Endothelial cell of umbilical vein (primary cell): ENCODE measurements around the gene PZP. TPM values are rescaled to one million over a fixed set of nuclear protein-coding genes. Genes with fewer than 3 reads are reported as not detected.

Source experiments
- BruUV-seq: library from RNA; stranded (reverse); fragments of 400-500 nt; replicated peaks from 2 replicates; lab custom pipeline; 2021; lab: Mats Ljungman, UMichigan
- CTCF ChIA-PET: fragments of 300-600, 350-600 bp; sonication (Branson Sonifier 250); formaldehyde crosslinking; loops from one replicate; lab custom pipeline; 2021; ENCODE audit warnings: antibody characterized with exemption, inconsistent platforms; lab: Charles Lee
- POLR2A ChIA-PET: fragments of 300-600, 350-600 bp; sonication (Branson Sonifier 250); formaldehyde crosslinking; loops from one replicate; lab custom pipeline; 2021; ENCODE audit warnings: antibody characterized with exemption, inconsistent platforms; lab: Charles Lee
- DNase-seq: peaks from one replicate; pipeline ENCODE4 v3.0.0-alpha.2; 2011; ENCODE audit warnings: low read depth, low spot score
- FAIRE-seq: peaks from 2 replicates; lab custom pipeline; 2011; peaks lifted over from hg19 to GRCh38; lab: Jason Lieb, UNC
- H2AFZ ChIP-seq: 2 replicates; pipeline ENCODE4 v1.6.0; 2012; ENCODE audit warnings: low read depth, low read length, control low read depth, inconsistent platforms
- H3K27ac ChIP-seq: 2 replicates; pipeline ENCODE4 v1.5.1; 2011; ENCODE audit warnings: low read depth, mild to moderate bottlenecking, control low read depth, low read length, moderate library complexity; ENCODE audit not compliant: insufficient read depth
- H3K27me3 ChIP-seq, 2 experiments: 2 replicates each; pipeline versions ENCODE4 v1.6.0 to v1.6.1; 2011; ENCODE audit warnings: low read length in 2 of 2, mixed read lengths in 1 of 2; ENCODE audit not compliant: control insufficient read depth in 2 of 2, insufficient read depth in 2 of 2
- H3K36me3 ChIP-seq, 2 experiments: 2 replicates in 1 of 2; 3 replicates in 1 of 2; pipeline ENCODE4 v1.5.1; 2011; ENCODE audit warnings: low read length in 2 of 2, mild to moderate bottlenecking in 1 of 2, moderate library complexity in 1 of 2; ENCODE audit not compliant: control insufficient read depth in 2 of 2, insufficient read depth in 2 of 2; ENCODE audit errors: extremely low read depth in 1 of 2
- H3K4me1 ChIP-seq: 3 replicates; pipeline ENCODE4 v1.5.1; 2011; ENCODE audit warnings: mild to moderate bottlenecking, low read length; ENCODE audit not compliant: control insufficient read depth, insufficient read depth; ENCODE audit errors: extremely low read depth
- H3K4me2 ChIP-seq: 2 replicates; pipeline ENCODE4 v1.6.1; 2011; ENCODE audit warnings: low read length, control low read depth, mixed read lengths; ENCODE audit not compliant: insufficient read depth
- H3K4me3 ChIP-seq, 3 experiments: fragments of 200-600 bp in 1 of 3; sonication (generic), shearing (Covaris generic) in 1 of 3; replicated peaks in 1 of 3; 2 replicates each; pipeline ENCODE4 v1.5.1; 2011 to 2016; ENCODE audit warnings: control low read depth in 3 of 3, low read length in 3 of 3, mild to moderate bottlenecking in 2 of 3, inconsistent platforms in 1 of 3, low read depth in 1 of 3, moderate library complexity in 1 of 3; ENCODE audit not compliant: insufficient read depth in 1 of 3
- H3K79me2 ChIP-seq: 2 replicates; pipeline ENCODE4 v1.6.0; 2012; ENCODE audit warnings: low read length, inconsistent platforms; ENCODE audit not compliant: control insufficient read depth, insufficient read depth
- H3K9ac ChIP-seq: replicated peaks from 2 replicates; pipeline ENCODE3; 2011; ENCODE audit warnings: low read length, control low read depth; ENCODE audit not compliant: insufficient read depth; ENCODE audit errors: extremely low read depth
- H3K9me1 ChIP-seq: replicated peaks from 3 replicates; pipeline ENCODE4 v1.6.0; 2011; ENCODE audit warnings: mild to moderate bottlenecking, low read length; ENCODE audit not compliant: control insufficient read depth, insufficient read depth; ENCODE audit errors: extremely low read depth
- H3K9me3 ChIP-seq: replicated peaks from 2 replicates; pipeline ENCODE4 v1.5.1; 2012; ENCODE audit warnings: low read length, inconsistent platforms; ENCODE audit not compliant: control insufficient read depth, insufficient read depth
- H4K20me1 ChIP-seq: replicated peaks from 2 replicates; pipeline ENCODE3; 2011; ENCODE audit warnings: mild to moderate bottlenecking, low read length; ENCODE audit not compliant: control insufficient read depth, insufficient read depth; ENCODE audit errors: extremely low read depth
- CTCF ChIP-seq, 2 donors: IDR thresholded peaks; 1 replicate in 1 of 2; 2 replicates in 1 of 2; pipeline ENCODE4 v1.5.1; 2011; ENCODE audit warnings: low read length in 2 of 2, mild to moderate bottlenecking in 2 of 2, moderate library complexity in 2 of 2, control low read depth in 1 of 2, inconsistent platforms in 1 of 2, low read depth in 1 of 2; ENCODE audit not compliant: insufficient read depth in 1 of 2; ENCODE audit errors: extremely low read depth in 1 of 2
- EZH2 ChIP-seq: IDR thresholded peaks from 2 replicates; pipeline ENCODE4 v1.6.1; 2012; ENCODE audit warnings: borderline replicate concordance, low read depth, mild to moderate bottlenecking, moderate library complexity, low read length, inconsistent platforms; ENCODE audit not compliant: severe bottlenecking
- FOS ChIP-seq: IDR thresholded peaks from 2 replicates; pipeline ENCODE4 v1.6.1; 2011; ENCODE audit warnings: mild to moderate bottlenecking, low read length, moderate library complexity, borderline replicate concordance; ENCODE audit not compliant: insufficient read depth
- GATA2 ChIP-seq: IDR thresholded peaks from 2 replicates; pipeline ENCODE4 v1.7.0; 2011; ENCODE audit warnings: low read depth, mild to moderate bottlenecking, moderate library complexity, mixed read lengths, low read length; ENCODE audit not compliant: insufficient read length, insufficient read depth
- JUN ChIP-seq: IDR thresholded peaks from 2 replicates; pipeline ENCODE4 v1.6.1; 2011; ENCODE audit warnings: borderline replicate concordance, low read depth; ENCODE audit not compliant: insufficient read length, insufficient read depth
- MAX ChIP-seq: IDR thresholded peaks from 2 replicates; pipeline ENCODE4 v1.6.1; 2011; ENCODE audit not compliant: insufficient read depth, insufficient read length
- MYC ChIP-seq: IDR thresholded peaks from one replicate; pipeline ENCODE4 v1.6.1; 2011; ENCODE audit warnings: mild to moderate bottlenecking, low read depth, low read length
- POLR2A ChIP-seq: IDR thresholded peaks from 2 replicates; pipeline ENCODE4 v1.6.1; 2012; ENCODE audit warnings: low read depth, mild to moderate bottlenecking, control low read depth, low read length
- POLR2AphosphoS5 ChIP-seq: IDR thresholded peaks from 2 replicates; pipeline ENCODE4 v1.6.1; 2012; ENCODE audit warnings: low read depth, mild to moderate bottlenecking, control low read depth, low read length, moderate library complexity; ENCODE audit not compliant: insufficient read depth
- dilution Hi-C: fragments of 300-500 bp; cut with MboI; formaldehyde crosslinking; loops from one replicate; pipeline ENCODE4 v1.15.0; 2019; ENCODE audit warnings: low sequenced_read_pairs; ENCODE audit not compliant: extremely low pct_ligation_motif_present
- intact Hi-C: fragments of 100-400 bp; cut with micrococcal nuclease; formaldehyde crosslinking; loops from one replicate; pipeline ENCODE4 v1.10.0; 2022
- polyA plus RNA-seq, 4 experiments: library from polyadenylated mRNA; depleted of rRNA in 3 of 4; stranded (reverse) in 3 of 4; unstranded in 1 of 4; fragments of >200 nt; gene quantifications; 2 replicates each; pipeline versions ENCODE4 v1.2.1 to v1.2.3, GENCODE V29; 2011 to 2012; ENCODE audit warnings: missing spikeins in 1 of 4
- total RNA-seq: library from RNA; stranded (reverse); gene quantifications from 2 replicates; pipeline ENCODE4 v1.2.3, GENCODE V29; 2021

The PZP gene
- total and polyA plus RNA-seq, 2 donors (not counting 3 experiments of a cell fraction or from before 2014, with no cell fraction given), result 0.73 to 0.84 TPM

- Histone ChIP-seq H3K27ac (no peak overlapping the region), H3K9ac (no peak overlapping the region), H3K27me3 (peaks cover 3 to 7% of the 10 kb centered on the region in 2 experiments), H3K9me1 (no peaks in the 10 kb centered on the region), H2AFZ (no peak overlapping the region), H4K20me1 (no peaks in the 10 kb centered on the region), H3K4me2 (no peak overlapping the region), H3K9me3 (no peaks in the 10 kb centered on the region), H3K79me2 (no peaks in the 10 kb centered on the region), H3K36me3 (no peaks in the 10 kb centered on the region), H3K4me1 (no peaks in the 10 kb centered on the region), H3K4me3 (no peak overlapping the region)
- CTCF ChIA-PET, result no interaction called here
- BruUV-seq, result no TSS peak
- no peak for TF ChIP-seq FOS
- no peak for TF ChIP-seq POLR2A
- TF ChIP-seq CTCF (IDR thresholded peaks at IDR 0.05; ENCODE audit: extremely low read depth in 1 of 2, insufficient read depth in 1 of 2, low read depth in 1 of 2, low read length in 2 of 2), result no peak
- TF ChIP-seq JUN, result no peak
- TF ChIP-seq MYC, result no peak
- TF ChIP-seq EZH2, result no peak
- TF ChIP-seq POLR2AphosphoS5, result no peak
- TF ChIP-seq MAX, result no peak
- TF ChIP-seq GATA2, result no peak
- DNase-seq, result no peak
- dilution Hi-C loops (no loop called here), intact Hi-C loops (loop anchor here (5.0 kb wide), 1 partner anchor 108 kb away; no protein-coding TSS in a partner anchor)
- no peak for FAIRE-seq
- POLR2A ChIA-PET, result no interaction called here
These were observed 36.7 kb upstream of the PZP start for GRCh38 chr12:9244894-9245293.
